ENCODE results near the gene PTPRD.

DNA sequence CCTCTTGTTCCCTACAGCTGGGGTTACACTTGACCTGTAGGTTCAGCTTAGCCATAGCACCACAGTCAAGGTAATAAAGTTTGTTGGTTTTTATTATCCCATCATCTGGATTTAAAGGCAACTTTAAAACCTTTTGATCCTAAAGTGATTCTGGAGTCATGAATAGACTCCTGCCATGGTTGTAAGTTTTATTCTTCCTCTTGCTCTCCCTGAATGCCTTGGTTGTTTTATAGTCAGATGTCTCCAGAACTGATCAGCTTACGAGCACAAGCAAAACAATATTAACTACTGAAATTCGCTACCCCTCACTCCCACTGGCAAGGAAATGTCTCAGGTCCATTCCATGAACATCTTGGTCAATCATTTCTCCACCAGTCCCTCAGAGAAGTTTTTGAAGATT lies 1328.6 kb downstream of the PTPRD start:
- TF ChIP-seq, protein P1, sequence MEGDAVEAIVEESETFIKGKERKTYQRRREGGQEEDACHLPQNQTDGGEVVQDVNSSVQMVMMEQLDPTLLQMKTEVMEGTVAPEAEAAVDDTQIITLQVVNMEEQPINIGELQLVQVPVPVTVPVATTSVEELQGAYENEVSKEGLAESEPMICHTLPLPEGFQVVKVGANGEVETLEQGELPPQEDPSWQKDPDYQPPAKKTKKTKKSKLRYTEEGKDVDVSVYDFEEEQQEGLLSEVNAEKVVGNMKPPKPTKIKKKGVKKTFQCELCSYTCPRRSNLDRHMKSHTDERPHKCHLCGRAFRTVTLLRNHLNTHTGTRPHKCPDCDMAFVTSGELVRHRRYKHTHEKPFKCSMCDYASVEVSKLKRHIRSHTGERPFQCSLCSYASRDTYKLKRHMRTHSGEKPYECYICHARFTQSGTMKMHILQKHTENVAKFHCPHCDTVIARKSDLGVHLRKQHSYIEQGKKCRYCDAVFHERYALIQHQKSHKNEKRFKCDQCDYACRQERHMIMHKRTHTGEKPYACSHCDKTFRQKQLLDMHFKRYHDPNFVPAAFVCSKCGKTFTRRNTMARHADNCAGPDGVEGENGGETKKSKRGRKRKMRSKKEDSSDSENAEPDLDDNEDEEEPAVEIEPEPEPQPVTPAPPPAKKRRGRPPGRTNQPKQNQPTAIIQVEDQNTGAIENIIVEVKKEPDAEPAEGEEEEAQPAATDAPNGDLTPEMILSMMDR (IDR thresholded peaks at IDR 0.05; ENCODE audit: low read depth, low read length, poor library complexity, severe bottlenecking) = no peak
- no peak for TF ChIP-seq EZH2phosphoT487 (IDR thresholded peaks at IDR 0.05; ENCODE audit: borderline replicate concordance, low read length)

All from DOHH2 (cell line).